ENCODE data around the gene NUDC.
"Not testable (repeated sequence)": the region's sequence is repeated elsewhere in the genome, so short reads cannot be mapped to it uniquely, and the experiment has no call there.

The NUDC gene

GRCh38 chr1:26921540-26922430 lies at the start of gene NUDC:
NUDC (plus strand) TSS chr1:26921743; CDS start chr1:26921849, 106 bp downstream.
- peak; percentile 94 for DNase-seq

GRCh38 chr1:26873097-26873496 lies 48.4 kb upstream of the NUDC start:
- DNase-seq = not testable (repeated sequence)

- no peak for DNase-seq
Observed at GRCh38 chr1:26874896-26875295, 46.6 kb upstream of the NUDC start.

- DNase-seq = no peak
Observed at GRCh38 chr1:26877326-26877725, 44.2 kb upstream of the NUDC start.

- no peak for DNase-seq
Observed at GRCh38 chr1:26879793-26880192, 41.8 kb upstream of the NUDC start.

GRCh38 chr1:26881611-26882010 lies 39.9 kb upstream of the NUDC start:
- DNase-seq = not testable (repeated sequence)

- no peak for DNase-seq
Observed at GRCh38 chr1:26882696-26883463, 38.7 kb upstream of the NUDC start.

- DNase-seq = no peak
Observed at GRCh38 chr1:26887125-26887524, 34.4 kb upstream of the NUDC start.

GRCh38 chr1:26888231-26888630 lies 33.3 kb upstream of the NUDC start:
- no peak for DNase-seq

- DNase-seq = peak; percentile 67
Observed at GRCh38 chr1:26889551-26890466, 31.7 kb upstream of the NUDC start, which contains the start of gene GPN2. GPN2 (minus strand) TSS chr1:26890283; CDS start chr1:26890096, 187 bp downstream.

GRCh38 chr1:26890467-26890796 lies 31.1 kb upstream of the NUDC start:
- no peak for DNase-seq

- DNase-seq = no peak
Observed at GRCh38 chr1:26894263-26894662, 27.3 kb upstream of the NUDC start.

- no peak for DNase-seq
Observed at GRCh38 chr1:26897351-26897750, 24.2 kb upstream of the NUDC start.

- DNase-seq = peak; percentile 76
Observed at GRCh38 chr1:26900001-26900814, 21.3 kb upstream of the NUDC start, which contains the start of gene GPATCH3. GPATCH3 (minus strand) TSS chr1:26900467; CDS start chr1:26900442, 25 bp downstream.

- no peak for DNase-seq
Observed at GRCh38 chr1:26900815-26901511, 20.6 kb upstream of the NUDC start.

GRCh38 chr1:26907071-26907917 lies 14.2 kb upstream of the NUDC start:
- no peak for DNase-seq

- DNase-seq = no peak
Observed at GRCh38 chr1:26909951-26910342, 11.6 kb upstream of the NUDC start.

- DNase-seq = no peak
Observed at GRCh38 chr1:26910343-26911160, 11.0 kb upstream of the NUDC start.

All from GDM1 (cell line).